ENCODE data around the gene TBC1D3I.
"Not testable (repeated sequence)": the region's sequence is repeated elsewhere in the genome, so short reads cannot be mapped to it uniquely, and the experiment has no call there.

The TBC1D3I gene

GRCh38 chr17:36264470-36264869, at the start of gene TBC1D3I:
TSS of gene TBC1D3I (minus strand) at chr17:36264570. CDS start at chr17:36262985, 1,585 bp downstream.
- DNase-seq: not testable (repeated sequence)

- not testable (repeated sequence) for DNase-seq
Measured at GRCh38 chr17:36295161-36295560, 30.8 kb upstream of the TBC1D3I start.

- DNase-seq: not testable (repeated sequence)
Measured at GRCh38 chr17:36289965-36290612, 25.7 kb upstream of the TBC1D3I start.

- DNase-seq: not testable (repeated sequence)
Measured at GRCh38 chr17:36284219-36284618, 19.8 kb upstream of the TBC1D3I start.

GRCh38 chr17:36283256-36283655, 18.9 kb upstream of the TBC1D3I start:
- DNase-seq: not testable (repeated sequence)

GRCh38 chr17:36242046-36242445, 22.3 kb downstream of the TBC1D3I start:
- not testable (repeated sequence) for DNase-seq

- not testable (repeated sequence) for DNase-seq
Measured at GRCh38 chr17:36229644-36230043, 34.7 kb downstream of the TBC1D3I start.

- DNase-seq: not testable (repeated sequence)
Measured at GRCh38 chr17:36222967-36223366, 41.4 kb downstream of the TBC1D3I start.

GRCh38 chr17:36221581-36222100, 42.7 kb downstream of the TBC1D3I start:
- DNase-seq: not testable (repeated sequence)

GRCh38 chr17:36220737-36221580, 43.4 kb downstream of the TBC1D3I start:
- not testable (repeated sequence) for DNase-seq

GRCh38 chr17:36219556-36219955, 44.8 kb downstream of the TBC1D3I start:
- DNase-seq: not testable (repeated sequence)

- DNase-seq: not testable (repeated sequence)
Measured at GRCh38 chr17:36215406-36216308, 48.7 kb downstream of the TBC1D3I start.

- DNase-seq: no peak
Measured at GRCh38 chr17:36214918-36215317, 49.5 kb downstream of the TBC1D3I start.

GRCh38 chr17:36213695-36214094, 50.7 kb downstream of the TBC1D3I start:
- no peak for DNase-seq

GRCh38 chr17:36212966-36213365, 51.4 kb downstream of the TBC1D3I start:
- DNase-seq: no peak

GRCh38 chr17:36212272-36212605, 52.1 kb downstream of the TBC1D3I start:
- DNase-seq: no peak

GRCh38 chr17:36211484-36212271, 52.7 kb downstream of the TBC1D3I start:
- not testable (repeated sequence) for DNase-seq

- not testable (repeated sequence) for DNase-seq
Measured at GRCh38 chr17:36210439-36211211, 53.7 kb downstream of the TBC1D3I start, which contains the start of gene CCL4L2. TSS of gene CCL4L2 (plus strand) at chr17:36211063.

- DNase-seq: no peak
Measured at GRCh38 chr17:36209575-36209974, 54.8 kb downstream of the TBC1D3I start.

- not testable (repeated sequence) for DNase-seq
Measured at GRCh38 chr17:36207383-36207782, 57.0 kb downstream of the TBC1D3I start.

- not testable (repeated sequence) for DNase-seq
Measured at GRCh38 chr17:36206486-36206821, 57.9 kb downstream of the TBC1D3I start.

Measured in NCI-H1417 (cell line).